GM12864 (cell line): ENCODE measurements around the gene GLRA1.

ENCODE experiments used
- DNase-seq: peaks from one replicate; pipeline ENCODE4 v3.0.0-alpha.2; 2011; ENCODE audit warnings: low read depth
- H3K4me3 ChIP-seq: 2 replicates; pipeline ENCODE4 v1.5.1; 2011; ENCODE audit warnings: mild to moderate bottlenecking, low read depth, low read length, control low read depth
- TF ChIP-seq, protein P1 (sequence below): IDR thresholded peaks from 2 replicates; pipeline ENCODE4 v1.5.1; 2011; ENCODE audit warnings: low read depth, mild to moderate bottlenecking, moderate library complexity, low read length, control low read depth, inconsistent platforms; ENCODE audit errors: missing control alignments

The GLRA1 gene

GRCh38 chr5:151956725-151957124 lies 32.1 kb upstream of the GLRA1 start:
- TF ChIP-seq, protein P1, sequence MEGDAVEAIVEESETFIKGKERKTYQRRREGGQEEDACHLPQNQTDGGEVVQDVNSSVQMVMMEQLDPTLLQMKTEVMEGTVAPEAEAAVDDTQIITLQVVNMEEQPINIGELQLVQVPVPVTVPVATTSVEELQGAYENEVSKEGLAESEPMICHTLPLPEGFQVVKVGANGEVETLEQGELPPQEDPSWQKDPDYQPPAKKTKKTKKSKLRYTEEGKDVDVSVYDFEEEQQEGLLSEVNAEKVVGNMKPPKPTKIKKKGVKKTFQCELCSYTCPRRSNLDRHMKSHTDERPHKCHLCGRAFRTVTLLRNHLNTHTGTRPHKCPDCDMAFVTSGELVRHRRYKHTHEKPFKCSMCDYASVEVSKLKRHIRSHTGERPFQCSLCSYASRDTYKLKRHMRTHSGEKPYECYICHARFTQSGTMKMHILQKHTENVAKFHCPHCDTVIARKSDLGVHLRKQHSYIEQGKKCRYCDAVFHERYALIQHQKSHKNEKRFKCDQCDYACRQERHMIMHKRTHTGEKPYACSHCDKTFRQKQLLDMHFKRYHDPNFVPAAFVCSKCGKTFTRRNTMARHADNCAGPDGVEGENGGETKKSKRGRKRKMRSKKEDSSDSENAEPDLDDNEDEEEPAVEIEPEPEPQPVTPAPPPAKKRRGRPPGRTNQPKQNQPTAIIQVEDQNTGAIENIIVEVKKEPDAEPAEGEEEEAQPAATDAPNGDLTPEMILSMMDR = no peak
- DNase-seq = no peak
- H3K4me3 ChIP-seq = no peak overlapping the region

GRCh38 chr5:151954255-151954654 lies 29.6 kb upstream of the GLRA1 start:
- H3K4me3 ChIP-seq = no peak overlapping the region
- no peak for DNase-seq
- TF ChIP-seq, protein P1 = no peak

GRCh38 chr5:151953833-151954232 lies 29.2 kb upstream of the GLRA1 start:
- no peak for DNase-seq
- TF ChIP-seq, protein P1 = no peak
- no peak overlapping the region for H3K4me3 ChIP-seq

- TF ChIP-seq, protein P1 = no peak
- no peak overlapping the region for H3K4me3 ChIP-seq
- no peak for DNase-seq
These were observed 27.6 kb upstream of the GLRA1 start for GRCh38 chr5:151952238-151952637.

DNA sequence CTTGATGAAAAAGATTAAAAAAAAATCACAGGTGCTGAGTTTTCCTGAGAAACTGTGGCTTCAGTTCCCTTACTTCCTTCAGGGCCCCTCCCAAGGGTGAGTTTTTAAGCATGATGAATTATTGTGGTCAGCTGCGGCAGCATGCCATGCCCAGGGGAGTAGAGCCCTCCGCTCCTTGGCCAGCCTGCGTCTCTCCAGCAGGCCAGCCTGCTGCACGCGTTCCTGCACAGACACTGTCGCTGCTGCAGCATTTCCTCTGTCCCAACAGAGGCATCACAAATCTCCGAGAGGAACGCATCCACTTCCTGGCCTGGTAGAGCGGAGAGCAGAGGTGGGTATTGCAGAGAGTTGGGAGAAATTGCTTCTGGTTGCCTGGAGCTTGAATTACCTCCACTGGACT lies 26.1 kb upstream of the GLRA1 start:
- TF ChIP-seq, protein P1 = no peak
- DNase-seq = no peak
- no peak overlapping the region for H3K4me3 ChIP-seq

GRCh38 chr5:151949701-151950308 lies 25.2 kb upstream of the GLRA1 start:
- TF ChIP-seq, protein P1 = no peak
- DNase-seq = no peak
- H3K4me3 ChIP-seq = no peak overlapping the region

DNA sequence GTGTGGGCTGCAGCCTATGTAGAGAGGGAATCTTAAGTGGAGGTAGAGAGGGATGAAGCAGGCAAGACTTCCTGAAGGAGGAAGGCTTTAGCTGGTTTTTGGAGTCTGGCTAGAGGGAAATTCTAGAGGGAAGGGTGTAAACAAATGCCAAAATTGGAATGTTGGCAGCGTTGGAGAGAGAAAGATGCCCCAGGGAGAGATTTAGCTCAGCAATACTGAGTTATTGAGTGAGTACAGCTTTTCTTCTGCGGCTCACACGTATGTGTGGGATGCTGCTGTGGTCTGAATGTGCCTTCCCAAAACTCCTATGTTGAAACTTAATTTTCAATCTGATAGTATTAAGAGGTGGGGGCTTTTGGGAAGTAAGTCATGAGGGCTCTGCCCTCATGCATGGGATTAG lies 24.5 kb upstream of the GLRA1 start:
- no peak for DNase-seq
- no peak overlapping the region for H3K4me3 ChIP-seq
- TF ChIP-seq, protein P1 = no peak
